Measurements from ENCODE around the gene BAHCC1. TPM values are rescaled to one million over a fixed set of nuclear protein-coding genes. Genes with fewer than 3 reads are reported as not detected.

BAHCC1 gene
- 2.4 and 5.6 TPM in 2 replicates for total RNA-seq

DNA sequence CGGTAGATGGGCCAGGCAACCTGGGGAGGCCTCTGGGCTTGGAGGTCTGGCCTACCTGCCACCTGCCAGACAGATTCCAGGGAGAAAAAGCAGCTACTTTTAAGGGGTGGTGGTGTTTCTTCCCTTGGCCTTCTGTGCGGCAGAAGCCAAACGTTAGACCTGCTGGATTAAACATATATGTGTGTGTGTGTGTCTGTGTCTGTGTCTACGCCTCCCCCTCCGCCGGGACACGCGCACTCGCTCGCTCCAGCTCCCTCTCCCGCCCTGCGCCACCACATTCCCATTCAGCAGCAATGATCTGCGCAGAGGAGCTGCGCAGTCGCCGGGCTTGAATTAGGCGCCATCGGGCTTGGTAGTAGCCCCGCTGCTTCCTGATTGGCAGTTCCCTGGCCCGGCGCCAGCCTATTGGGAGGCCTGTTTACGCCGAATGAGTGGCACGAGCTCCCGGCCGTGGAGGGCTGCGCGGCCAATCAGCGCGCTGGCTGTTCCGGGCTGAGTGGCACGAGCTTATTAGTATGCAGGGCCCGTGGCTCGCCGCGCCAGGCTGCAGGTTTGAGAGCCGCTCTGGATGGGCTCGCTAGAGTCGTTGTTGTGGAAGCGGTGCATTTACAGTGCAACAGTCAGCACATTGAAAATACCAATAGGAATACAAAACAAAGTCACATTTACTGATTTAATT, at the start of gene BAHCC1:
Gene BAHCC1 (plus strand): TSS at position 537 of the 679 bp plus-strand sequence. CDS start 4,283 bp downstream, outside the sequence.

DNA sequence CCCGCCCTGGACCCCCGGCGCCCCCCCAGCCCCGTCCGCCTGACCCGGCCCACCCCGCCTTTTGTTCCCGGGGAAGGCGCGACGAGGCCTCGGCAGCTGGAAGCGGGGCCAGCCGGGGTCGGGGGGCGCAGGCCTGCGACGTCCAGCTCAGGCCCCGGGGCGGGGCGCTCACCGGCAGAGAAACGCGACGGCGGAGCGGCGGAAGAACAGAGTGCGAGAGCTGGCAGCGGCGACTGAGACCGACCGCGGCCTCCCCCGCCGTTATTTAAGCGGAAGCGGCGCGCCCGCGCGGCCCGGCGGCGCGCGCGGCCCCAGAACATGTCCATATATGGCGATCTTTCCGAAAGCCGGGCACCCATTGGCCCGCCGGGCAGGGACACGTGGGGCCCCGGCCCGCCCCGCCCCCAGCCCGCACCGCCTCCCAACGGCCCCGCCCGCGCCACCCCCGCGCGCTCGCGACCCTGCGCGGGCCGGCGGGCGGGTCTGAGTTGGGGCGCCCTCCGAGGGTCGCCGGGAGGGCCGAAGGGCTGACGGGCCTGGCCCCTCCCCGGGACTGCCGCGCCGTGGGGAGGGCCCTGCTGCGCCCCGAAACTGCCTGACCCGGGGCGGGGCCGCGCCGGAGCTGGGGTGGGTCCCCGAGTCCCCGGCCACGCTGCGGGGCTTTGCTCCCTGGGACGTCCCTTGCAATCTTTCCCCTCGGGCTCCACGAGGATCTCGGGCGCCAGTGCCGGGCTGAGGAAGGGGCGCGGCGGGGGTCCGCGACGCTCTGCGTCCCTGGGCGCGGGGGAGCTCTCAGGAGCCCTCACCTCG, 117.5 kb downstream of the BAHCC1 start, which contains the start of gene ACTG1:
Gene ACTG1 (minus strand): TSS at position 238 of the 810 bp plus-strand sequence. CDS start 445 bp downstream, outside the sequence.

Other genes starting within 250 kb of the BAHCC1 start
- gene PVALEF, start 229.9 kb upstream of the BAHCC1 start, total RNA-seq: not detected in 2 replicates
- 2.4 TPM in 2 replicates for gene AATK, start 229.2 kb upstream of the BAHCC1 start, total RNA-seq
- 14.4 and 16.6 TPM in 2 replicates for gene CEP131, start 172.5 kb upstream of the BAHCC1 start, total RNA-seq
- 10.2 and 17.9 TPM in 2 replicates for gene TEPSIN, start 156.4 kb upstream of the BAHCC1 start, total RNA-seq
- 36.5 and 64.5 TPM in 2 replicates for gene NDUFAF8, start 156.1 kb upstream of the BAHCC1 start, total RNA-seq
- gene SLC38A10, start 100.2 kb upstream of the BAHCC1 start, total RNA-seq: 54.8 and 64.0 TPM in 2 replicates
- 7,050 and 9,517 TPM in 2 replicates for gene ACTG1, start 117.3 kb downstream of the BAHCC1 start, total RNA-seq
- 0.27 and 0.75 TPM in 2 replicates for gene FSCN2, start 132.9 kb downstream of the BAHCC1 start, total RNA-seq
- gene FAAP100, start 156.9 kb downstream of the BAHCC1 start, total RNA-seq: 14.8 and 23.5 TPM in 2 replicates
- 72.2 and 79.0 TPM in 2 replicates for gene NPLOC4, start 241.7 kb downstream of the BAHCC1 start, total RNA-seq
- gene TSPAN10, start 241.7 kb downstream of the BAHCC1 start, total RNA-seq: 0.18 and 0.19 TPM in 2 replicates

All from endothelial cell of coronary artery (primary cell).